ENCODE measurements around the gene EXOC4.

The EXOC4 gene

DNA sequence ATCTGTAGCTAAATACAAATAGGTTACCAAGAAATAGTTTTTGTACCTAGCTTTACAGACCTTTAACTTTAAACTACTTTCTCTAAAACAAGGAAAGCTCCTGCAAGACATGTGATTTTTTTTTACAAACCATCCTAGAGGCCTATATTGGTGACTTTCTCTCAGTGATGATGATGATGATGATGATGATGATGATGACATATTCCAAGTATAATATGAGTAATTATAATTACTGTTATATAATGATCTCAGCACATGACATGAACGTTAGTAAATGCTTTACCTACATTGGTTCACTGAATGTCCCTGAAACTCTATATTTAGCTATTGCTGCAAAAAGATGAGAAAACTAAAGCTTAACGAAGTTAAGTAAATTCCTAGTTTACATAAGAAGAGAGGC is 766.4 kb downstream of the EXOC4 start:
- no peak for DNase-seq

GRCh38 chr7:134021836-134022235 is 769.0 kb downstream of the EXOC4 start:
- no peak for DNase-seq

DNA sequence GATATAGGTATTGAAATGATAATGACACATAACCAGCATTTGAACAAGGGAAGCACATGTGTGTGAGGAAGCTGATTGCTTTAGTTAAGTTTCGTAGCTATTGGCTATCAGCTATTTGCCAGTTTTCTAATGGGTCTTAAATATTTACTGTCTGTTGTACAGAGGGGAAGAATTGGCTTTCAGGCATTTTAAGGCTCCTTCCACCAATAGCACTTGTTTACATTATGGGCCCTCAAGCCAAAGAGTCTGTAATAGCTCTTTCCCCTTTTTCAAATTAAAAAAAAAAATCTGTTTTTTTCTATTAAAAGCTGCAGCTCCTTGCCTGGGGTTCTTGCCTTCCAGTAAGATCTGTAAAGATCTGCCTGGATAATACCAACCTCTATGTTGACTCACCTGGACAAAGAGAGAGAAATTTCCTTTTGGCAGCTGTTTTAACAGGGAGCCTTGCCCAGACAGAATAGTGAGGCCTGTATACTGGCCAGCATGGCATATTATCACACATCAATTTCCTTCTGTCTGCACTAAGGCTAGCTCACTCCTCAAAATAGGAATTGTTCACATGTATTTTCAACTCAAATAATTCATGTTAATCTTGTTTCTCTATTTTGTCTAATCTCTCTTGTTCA is 769.5 kb downstream of the EXOC4 start:
- DNase-seq, result no peak

GRCh38 chr7:134024739-134025138 is 771.9 kb downstream of the EXOC4 start:
- no peak for DNase-seq

DNA sequence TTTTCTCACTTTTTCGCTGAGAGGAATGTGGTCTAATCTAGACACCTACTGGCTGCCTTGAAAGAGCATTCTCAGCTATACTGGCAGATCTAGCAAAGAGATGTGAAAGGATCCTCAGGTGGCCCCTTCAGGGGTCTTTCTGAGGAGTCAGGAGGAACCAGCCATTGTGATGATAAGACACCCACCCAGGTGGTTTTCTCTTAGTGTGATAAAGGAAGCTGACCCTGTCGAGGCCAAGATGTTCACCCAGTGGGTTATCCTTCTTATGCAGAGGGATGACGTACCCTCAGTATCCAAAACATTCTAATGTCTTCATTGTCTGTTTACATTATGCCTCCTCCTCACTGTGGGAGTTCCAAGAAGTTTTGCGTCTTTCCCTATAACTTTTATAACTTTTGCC is 776.0 kb downstream of the EXOC4 start:
- no peak for DNase-seq

- DNase-seq, result no peak
Measured at GRCh38 chr7:134029743-134030142, 776.9 kb downstream of the EXOC4 start.

DNA sequence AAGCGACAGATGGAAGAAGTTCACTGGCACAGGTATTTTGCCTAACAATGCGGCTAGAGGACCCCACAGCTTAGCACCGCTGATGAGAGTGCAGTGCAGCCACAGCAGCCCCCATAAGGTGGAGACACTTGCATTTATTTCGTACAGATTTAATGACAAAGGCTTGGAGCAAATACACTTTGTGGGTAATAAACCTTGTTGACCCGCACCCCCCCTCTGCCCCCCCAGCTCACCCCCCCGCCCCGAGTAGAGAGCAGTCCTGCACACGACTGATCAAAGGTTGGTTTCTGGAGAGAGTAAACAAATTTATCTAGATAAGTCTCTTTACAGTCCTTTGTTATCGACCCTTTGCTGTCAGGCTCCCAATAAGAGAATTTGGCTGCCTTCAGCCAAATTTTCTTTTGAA is 777.6 kb downstream of the EXOC4 start:
- no peak for DNase-seq

- DNase-seq, result no peak
Measured at GRCh38 chr7:134031835-134032617, 779.1 kb downstream of the EXOC4 start.

DNA sequence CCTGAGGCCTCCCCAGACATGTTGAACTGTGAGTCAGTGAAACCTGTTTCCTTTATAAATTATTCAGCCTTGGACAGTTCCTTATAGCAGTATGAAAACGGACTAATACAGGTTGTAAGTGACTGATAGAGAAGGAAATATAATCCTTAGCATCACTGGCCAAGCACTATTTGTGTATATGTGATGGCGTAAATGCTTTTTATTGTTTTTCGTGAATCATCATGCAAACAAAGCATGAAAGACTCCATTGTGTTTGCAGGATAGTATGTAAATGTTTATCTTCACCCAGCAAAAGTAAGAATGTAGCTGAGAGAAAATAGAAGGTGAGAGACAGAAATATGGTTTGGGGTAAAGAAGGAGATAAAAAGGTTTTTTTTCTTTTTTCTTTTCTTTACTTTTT is 781.8 kb downstream of the EXOC4 start:
- no peak for DNase-seq

DNA sequence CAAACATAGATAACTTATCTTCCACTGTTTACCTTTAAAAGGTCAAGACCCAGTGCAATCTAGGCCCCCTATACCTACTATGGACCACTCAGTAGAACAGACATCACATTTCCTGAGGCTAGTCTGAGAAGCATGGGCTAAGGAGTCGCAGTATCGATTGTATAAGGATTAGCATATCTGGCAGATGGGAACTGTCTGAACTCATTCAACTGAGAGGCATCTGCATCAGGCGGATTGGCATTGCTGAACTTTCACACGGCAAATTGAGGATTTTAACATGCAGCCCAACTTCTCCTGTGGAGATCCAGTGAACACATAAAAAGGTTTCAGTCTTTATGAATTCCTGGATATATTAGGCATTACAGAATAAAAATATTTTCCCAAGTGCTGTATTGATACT is 785.1 kb downstream of the EXOC4 start:
- DNase-seq, result no peak

- DNase-seq, result no peak
Measured at GRCh38 chr7:134040988-134041387, 788.1 kb downstream of the EXOC4 start.

DNA sequence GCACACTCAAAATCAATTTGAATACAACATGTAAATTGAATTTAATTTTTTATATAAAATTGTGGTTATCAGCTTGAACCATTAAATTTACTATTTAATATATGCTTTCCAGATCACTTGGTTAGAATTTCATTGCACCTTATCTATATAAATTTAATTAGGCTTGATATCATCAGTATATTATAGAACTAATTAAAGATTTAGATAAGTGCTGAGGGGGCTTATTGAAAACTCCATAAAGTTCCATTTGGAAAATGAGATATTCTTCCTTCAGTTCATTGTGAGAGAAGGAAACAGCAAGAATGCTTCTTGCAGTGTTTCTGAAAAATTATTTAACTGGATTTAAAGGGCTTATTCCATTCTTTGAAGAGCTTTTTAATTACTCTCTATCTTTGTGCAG is 788.6 kb downstream of the EXOC4 start:
- no peak for DNase-seq

DNA sequence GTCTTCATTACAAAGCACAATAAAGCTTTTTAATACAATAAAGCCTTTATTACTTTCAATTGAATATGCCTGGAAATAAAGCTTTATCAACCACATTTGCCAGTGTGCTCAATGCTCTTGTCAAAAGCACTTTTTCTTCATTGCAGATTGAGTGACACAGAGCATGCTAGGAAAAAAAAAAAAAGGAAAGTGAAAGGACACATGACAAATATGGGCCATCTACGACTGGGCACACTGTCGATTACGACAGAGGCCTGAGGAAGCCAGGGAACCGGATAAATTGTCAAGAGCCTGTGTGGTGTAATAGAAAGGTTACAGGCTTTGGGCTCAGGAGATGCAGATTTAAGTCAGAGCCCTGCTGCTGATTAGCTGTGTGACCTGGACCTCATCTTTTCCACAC is 789.4 kb downstream of the EXOC4 start:
- no peak for DNase-seq

DNA sequence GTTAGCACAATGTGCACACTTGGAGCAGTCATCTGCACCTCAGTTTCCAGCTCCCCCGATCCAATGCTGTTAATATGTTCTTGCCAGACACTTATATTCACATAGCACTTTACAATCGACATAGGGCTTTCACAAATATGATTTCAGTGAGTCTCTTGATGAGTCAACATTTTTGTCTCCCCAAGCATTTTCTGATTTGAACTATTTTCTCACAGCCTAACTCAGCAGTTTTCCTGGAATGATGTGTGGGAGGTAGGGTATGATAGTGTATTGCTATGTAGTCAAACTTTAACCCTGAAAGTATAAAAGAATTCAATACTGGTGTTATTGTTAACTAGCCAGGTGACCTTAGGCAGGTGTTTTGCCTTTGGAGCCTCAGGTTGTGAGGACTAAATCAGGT is 791.8 kb downstream of the EXOC4 start:
- no peak for DNase-seq

DNA sequence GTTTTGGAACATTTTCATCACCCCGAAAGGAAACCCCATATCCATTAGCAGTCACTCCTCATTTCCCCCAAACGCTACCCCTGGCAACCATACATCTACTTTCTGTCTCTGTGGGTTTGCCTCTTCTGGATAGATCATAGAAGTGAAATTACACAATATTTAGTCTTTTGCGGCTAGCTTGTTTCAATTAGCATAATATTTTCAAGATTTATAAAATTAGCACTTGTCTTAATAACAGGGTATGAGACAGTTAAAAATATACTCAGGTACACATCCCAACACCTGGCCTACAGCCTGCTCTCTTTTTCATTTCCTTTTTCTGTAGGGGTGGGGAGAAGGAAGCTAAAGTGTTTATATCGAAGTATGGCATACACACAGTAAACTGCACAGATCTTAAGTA is 792.8 kb downstream of the EXOC4 start:
- no peak for DNase-seq

DNA sequence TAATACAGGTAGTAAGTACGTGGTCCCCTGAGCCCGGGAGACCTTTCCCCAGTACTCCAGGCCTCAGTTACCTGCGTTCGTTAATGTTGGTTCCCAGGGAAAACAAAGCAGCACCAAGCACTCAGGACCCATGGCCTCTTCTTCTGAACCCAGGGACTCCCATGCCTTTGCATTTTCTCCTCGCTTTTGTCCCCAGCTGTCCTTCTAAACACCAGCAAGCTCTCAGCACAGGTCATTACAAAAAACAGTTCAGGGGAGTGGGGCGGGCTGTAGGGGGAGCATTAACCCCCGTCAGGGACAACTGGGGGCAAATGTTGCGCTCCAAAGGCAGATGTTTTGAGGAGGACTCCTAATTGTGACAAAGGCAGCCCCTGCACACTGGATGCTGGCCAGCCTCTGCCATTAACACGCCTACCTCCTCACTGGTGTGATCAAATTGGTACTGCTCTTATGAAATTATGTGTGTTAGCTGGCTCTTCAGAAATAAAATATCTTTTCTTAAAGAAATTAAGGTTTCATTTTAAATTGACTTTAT is 793.8 kb downstream of the EXOC4 start:
- DNase-seq, result no peak

DNA sequence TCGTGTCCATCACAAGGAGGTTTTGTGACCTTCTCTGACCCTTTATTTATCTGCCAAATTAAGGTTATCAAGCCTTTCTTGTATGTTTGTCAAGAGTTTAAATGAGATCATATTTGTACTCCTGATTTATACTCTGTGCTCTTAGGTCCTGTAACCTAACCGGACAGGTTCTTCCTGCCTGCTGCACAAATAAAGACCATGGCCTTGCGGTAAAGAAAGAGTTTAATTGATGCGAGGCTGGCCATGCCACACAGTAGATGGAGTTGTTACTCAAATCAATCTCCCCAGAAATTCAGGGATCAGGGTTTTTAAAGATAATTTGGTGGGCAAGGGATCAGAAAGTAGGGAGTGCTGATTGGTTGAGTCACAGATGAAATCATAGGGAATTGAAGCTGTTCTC is 794.8 kb downstream of the EXOC4 start:
- DNase-seq, result no peak

DNA sequence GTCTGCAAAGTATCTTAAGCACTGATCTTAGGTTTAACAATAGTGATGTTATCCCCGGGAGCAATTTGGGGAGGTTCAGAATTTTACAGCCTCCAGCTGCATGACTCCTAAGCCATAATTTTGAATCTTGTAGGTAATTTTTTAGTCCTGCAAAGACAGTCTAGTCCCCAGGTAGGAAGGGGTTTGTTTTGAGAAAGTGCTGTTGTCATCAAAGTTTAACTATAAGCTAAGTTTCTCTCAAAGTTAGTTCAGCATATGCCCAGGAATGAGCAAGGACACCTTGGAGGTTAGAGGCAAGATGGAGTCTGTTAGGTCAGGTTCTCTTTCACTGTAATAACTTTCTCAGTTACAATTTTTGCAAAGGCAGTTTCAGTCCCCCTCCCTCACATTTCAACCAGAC is 795.3 kb downstream of the EXOC4 start:
- DNase-seq, result no peak

GRCh38 chr7:134051020-134051419 is 798.1 kb downstream of the EXOC4 start:
- no peak for DNase-seq

GRCh38 chr7:134056816-134057215 is 803.9 kb downstream of the EXOC4 start:
- no peak for DNase-seq

DNA sequence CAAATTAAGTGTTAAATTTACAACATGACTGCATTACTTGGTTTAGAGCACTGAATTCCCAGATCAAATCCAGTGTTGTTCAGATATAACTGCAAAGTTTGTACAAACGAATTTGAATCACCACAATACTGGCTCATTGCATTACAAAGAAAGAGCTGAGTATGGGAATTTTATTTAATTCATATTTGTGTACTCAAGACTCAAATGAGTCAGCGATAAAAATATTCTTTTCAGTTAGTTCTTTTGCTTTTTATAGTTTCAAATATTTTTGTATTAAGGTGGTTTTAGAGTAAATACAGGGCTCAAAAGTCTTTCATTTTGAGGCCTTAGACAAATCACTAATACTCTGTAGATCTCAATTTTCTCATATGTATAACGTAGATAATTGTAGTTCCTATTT is 805.6 kb downstream of the EXOC4 start:
- DNase-seq, result no peak

GRCh38 chr7:134058980-134059379 is 806.1 kb downstream of the EXOC4 start:
- no peak for DNase-seq

- DNase-seq, result no peak
Measured at GRCh38 chr7:134059921-134060320, 807.0 kb downstream of the EXOC4 start.

DNA sequence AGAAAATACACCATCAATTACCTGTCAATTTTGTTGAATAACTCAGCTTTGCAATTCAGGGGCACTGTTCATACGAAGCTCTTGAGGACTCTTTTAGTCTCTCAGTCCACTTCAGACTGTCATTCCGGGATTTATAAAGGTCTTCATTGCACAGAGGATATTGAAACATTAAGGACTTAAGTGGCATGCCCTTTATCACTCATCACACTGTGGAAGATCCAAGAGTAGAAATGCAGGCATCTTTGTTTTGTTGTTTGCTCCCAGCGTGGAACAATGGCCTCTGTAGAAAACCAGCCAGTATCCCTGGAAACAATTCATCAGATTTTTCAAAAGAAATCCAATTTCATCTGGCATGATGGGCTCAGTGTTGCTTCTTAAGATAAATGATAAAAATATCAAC is 808.0 kb downstream of the EXOC4 start:
- no peak for DNase-seq

GRCh38 chr7:134062460-134062859 is 809.6 kb downstream of the EXOC4 start:
- no peak for DNase-seq

Data from stimulated activated CD8-positive, alpha-beta memory T cell treated with anti-CD3 and anti-CD28 coated beads, Interleukin-4, amount 100 ng/mL, for 48 hours (primary cell).